Thyroid gland (tissue), 4 donors: ENCODE results near the gene CCR6.

Source experiments
- POLR2A ChIP-seq, 2 donors: fragments of 450-650 bp; IDR thresholded peaks; one replicate each; pipeline ENCODE4 v1.6.1; 2017; ENCODE audit warnings: antibody characterized with exemption in 2 of 2, mild to moderate bottlenecking in 2 of 2, moderate library complexity in 1 of 2
- TF ChIP-seq, protein P1 (sequence below), 6 experiments: fragments of 200-600 bp in 3 of 6; fragments of 450-650 bp in 3 of 6; sonication (generic) in 3 of 6; IDR thresholded peaks; one replicate each; pipeline ENCODE4 v1.5.1; 2016 to 2019; ENCODE audit warnings: antibody characterized with exemption in 6 of 6, mild to moderate bottlenecking in 2 of 6, inconsistent platforms in 1 of 6, moderate library complexity in 1 of 6

GRCh38 chr6:167092672-167093339, 30.1 kb upstream of the CCR6 start:
- no peak for TF ChIP-seq POLR2A (IDR thresholded peaks at IDR 0.05)
- TF ChIP-seq, protein P1, sequence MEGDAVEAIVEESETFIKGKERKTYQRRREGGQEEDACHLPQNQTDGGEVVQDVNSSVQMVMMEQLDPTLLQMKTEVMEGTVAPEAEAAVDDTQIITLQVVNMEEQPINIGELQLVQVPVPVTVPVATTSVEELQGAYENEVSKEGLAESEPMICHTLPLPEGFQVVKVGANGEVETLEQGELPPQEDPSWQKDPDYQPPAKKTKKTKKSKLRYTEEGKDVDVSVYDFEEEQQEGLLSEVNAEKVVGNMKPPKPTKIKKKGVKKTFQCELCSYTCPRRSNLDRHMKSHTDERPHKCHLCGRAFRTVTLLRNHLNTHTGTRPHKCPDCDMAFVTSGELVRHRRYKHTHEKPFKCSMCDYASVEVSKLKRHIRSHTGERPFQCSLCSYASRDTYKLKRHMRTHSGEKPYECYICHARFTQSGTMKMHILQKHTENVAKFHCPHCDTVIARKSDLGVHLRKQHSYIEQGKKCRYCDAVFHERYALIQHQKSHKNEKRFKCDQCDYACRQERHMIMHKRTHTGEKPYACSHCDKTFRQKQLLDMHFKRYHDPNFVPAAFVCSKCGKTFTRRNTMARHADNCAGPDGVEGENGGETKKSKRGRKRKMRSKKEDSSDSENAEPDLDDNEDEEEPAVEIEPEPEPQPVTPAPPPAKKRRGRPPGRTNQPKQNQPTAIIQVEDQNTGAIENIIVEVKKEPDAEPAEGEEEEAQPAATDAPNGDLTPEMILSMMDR (IDR thresholded peaks at IDR 0.05) = no peak
